GM18861 (cell line): ENCODE results near the gene LRRK1.
"Not testable (repeated sequence)": the region's sequence is repeated elsewhere in the genome, so short reads cannot be mapped to it uniquely, and the experiment has no call there.

Experiments
- ATAC-seq: cut with Tn5 transposase; IDR thresholded peaks from one replicate; pipeline ENCODE4 v1.9.1; 2021; ENCODE audit not compliant: unreplicated experiment

LRRK1 gene

DNA sequence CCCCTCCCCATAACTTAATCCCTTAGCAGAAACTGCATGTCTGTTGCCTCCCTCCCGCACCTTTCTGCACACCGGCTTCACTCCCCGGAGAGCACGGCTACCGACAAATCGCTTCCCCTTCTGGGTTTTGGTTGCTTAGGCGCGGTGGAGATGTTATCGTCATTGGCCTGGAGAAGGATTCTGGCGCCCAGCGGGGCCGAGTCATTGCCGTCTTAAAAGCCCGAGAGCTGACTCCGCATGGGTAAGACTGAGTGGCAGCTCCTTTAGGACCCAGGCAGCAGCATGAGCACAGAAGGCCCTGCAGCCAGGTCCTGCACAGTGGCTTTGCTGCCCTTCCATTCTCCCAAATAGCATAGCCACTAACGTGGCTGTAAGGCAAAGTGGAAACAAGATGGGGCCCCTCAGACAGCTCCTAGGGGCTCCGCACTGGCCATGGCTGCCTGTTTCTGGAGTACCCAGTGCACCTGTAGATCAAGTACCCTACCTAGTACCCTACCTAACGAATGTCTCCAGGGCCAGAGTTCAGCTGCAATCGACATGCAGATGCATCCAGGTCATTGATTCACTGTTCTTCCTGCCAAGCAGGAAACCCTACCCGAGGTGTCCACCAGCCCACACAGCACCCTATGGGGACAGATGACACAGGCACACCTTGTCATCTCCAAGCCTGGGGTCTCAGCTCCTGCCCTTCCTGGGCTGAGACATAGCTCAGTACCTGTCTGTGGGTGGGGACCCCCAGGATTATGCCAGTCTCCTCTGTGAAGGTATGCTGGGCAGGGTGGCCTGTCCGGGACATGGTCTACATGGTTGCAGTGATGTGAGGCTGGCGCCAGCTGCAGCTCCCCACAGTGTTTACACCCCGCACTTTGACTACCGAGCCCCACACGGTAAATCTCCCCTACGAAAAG, 147.6 kb downstream of the LRRK1 start:
- ATAC-seq: no peak

DNA sequence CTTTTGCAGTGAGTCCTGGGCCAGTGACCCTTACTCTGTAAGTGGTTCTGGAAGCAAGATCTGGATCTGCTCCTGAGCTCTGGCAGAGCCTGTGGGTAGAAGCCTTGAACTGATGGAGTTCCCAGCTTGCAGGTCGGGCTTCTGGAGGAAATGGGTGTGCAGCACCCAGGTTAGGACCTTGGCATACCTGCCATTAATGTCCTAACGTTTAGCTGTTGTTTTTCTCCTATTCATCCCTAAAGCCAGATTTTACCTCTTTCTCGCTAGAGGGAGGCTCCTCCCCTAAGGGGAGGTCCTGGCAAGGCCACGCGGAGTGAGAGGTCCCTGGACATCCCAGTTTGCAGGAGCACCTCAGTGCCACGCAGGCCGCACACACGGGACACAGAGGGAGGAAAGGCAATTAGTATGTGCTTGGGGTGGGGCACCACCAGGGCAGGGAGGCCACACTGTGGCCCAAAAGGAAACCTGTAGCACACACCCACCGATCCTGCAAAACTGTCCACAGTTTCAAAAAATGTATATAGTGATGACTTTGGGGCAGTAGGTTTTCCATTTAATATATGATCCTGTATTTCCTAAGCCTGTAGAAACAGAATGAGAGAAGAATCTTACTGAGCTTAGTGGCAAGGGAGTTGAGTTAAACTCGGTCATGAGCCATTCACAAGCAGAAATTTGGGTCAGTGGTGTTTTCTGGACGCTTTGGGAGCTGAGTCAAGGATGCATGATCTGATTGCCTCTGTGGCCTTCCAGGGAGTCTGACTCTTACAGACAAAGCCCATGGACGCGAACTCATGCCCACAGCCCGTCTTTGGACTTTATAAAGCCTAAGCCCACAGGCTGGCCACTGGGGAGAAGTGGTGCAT, 148.7 kb downstream of the LRRK1 start:
- ATAC-seq: no peak

- ATAC-seq: no peak
These were observed 149.4 kb downstream of the LRRK1 start for GRCh38 chr15:101068523-101068960.

DNA sequence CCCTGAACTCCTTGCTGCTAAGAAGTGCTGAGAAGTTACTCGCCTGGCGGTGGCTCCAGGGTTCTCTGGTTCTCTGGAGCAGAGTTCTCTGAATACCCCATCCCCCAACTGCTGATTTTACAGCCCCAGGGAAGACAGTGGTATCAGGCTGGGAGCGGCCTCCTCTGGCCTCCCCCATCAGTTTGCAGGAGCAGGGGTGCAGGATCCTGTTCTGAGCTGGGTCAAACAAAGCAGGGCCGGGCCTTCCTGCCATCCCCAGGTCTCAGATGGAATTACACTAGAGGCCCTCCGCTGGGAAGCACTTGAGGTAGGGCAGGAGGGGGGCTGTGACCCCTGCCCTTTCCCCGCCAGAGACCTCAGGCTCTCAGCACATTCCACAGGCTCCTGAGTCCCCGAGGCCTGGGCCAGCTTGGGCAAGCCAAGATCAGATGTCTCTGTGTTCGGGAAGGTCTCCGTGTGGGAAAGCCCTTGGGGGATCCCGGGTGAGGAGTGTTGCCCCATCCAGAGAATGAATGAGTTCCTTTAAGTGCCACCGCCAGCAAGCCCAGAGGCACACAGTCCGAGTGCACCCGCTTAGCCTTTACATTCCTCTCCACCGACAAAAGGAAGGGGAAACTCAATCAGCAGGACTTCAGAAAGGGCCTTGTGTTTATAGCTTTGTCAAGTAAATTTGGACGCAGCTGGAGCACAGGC, 149.9 kb downstream of the LRRK1 start:
- ATAC-seq: no peak

DNA sequence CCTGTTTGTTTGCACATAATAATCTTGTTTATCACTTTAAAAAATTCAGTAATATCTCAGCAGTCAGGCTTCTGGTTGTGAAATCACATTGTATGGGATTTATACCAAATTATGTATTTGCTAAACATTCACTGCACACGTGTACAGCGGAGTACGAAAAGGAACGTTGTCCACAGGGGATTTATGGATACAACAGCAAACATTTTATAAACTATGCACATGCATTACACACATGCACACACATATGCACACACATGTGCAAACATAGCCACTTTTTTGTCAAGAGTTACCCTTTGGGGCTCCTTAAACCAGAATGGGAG, 150.5 kb downstream of the LRRK1 start:
- no peak for ATAC-seq

DNA sequence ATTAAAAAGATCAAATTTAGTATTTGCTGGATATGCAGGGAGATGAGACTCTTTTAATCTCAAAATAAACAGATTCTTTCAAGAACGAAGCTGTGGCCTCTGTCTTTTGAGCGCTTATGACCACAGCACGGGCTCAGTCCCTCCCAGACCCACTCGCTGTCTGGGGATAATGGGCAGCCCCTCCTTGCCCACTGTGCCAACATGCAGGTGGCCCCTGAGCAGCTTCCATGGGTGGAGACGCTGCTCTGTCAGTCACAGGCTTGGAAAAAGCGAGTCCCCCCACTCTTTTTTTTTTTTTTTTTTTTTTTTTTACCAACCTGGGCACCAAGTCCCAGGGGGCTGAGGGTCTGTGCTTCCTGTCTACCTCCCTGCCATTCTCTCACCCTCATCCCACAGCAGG, 150.9 kb downstream of the LRRK1 start:
- ATAC-seq: no peak

- ATAC-seq: no peak
These were observed 151.5 kb downstream of the LRRK1 start for GRCh38 chr15:101070502-101071273.

- ATAC-seq: no peak
These were observed 152.5 kb downstream of the LRRK1 start for GRCh38 chr15:101071651-101072050.

- ATAC-seq: not testable (repeated sequence)
These were observed 153.1 kb downstream of the LRRK1 start for GRCh38 chr15:101072235-101072634.

DNA sequence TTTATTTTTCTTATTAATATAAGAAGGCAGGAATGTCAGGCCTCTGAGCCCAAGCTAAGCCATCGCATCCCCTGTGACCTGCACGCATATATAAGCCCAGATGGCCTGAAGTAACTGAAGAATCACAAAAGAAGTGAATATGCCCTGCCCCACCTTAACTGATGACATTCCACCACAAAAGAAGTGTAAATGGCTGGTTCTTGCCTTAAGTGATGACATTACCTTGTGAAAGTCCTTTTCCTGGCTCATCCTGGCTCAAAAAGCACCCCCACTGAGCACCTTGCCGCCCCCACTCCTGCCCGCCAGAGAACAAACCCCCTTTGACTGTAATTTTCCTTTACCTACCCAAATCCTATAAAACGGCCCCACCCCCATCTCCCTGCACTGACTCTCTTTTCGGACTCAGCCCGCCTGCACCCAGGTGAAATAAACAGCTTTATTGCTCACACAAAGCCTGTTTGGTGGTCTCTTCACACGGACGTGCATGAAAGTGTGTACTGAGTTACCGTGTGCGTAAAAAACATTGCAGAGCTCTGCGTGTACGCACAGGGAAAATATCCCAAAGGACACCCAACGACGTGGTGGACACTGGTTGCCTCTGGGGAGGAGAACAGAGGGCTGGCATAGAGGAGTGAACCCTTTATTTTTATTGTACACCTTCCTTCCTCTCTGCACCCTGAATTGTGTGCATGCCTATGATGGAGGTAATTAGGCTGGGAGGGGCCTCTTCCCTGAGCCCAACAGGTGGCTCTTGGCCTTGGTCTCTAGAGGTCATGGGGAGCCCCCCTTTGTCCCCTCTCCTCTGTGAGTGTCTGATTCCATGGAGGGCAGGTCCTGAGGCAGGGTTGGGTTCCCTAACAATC, 158.9 kb downstream of the LRRK1 start:
- not testable (repeated sequence) for ATAC-seq

DNA sequence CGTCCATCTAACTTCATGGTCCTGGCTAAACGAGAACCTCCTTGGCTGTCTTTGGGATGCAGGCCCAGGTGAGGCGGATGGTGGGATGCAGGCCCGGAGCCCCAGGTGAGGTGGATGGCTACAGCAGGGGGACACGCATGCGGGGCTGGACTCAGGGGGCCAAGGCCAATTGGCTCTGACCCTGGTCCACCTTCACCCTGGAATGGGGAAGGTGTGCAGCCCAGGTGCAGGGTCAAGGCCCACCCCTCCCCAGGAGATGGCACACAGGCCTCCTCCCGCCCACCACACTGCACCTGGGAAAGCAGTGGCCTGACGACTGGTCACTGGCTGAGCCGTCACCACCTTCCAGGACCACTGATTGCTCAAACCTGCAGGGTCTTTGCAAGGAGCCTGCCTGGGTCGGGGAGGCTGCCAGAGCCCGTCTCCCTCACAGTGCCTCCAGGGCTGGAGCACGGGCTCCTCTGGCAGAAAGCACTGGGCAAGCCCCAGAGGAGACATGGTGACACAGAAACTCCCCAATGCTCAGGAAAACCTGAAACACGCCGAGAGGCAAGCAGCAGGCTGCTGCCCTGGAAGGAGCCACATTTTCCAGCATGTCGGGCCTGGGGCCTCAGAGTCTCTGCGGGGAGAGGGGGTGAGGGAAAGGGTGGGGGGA, 159.6 kb downstream of the LRRK1 start:
- no peak for ATAC-seq

- ATAC-seq: no peak
These were observed 162.7 kb downstream of the LRRK1 start for GRCh38 chr15:101081900-101082299.

- no peak for ATAC-seq
These were observed 164.3 kb downstream of the LRRK1 start for GRCh38 chr15:101083336-101084045.

GRCh38 chr15:101084801-101085200, 165.6 kb downstream of the LRRK1 start:
- no peak for ATAC-seq

DNA sequence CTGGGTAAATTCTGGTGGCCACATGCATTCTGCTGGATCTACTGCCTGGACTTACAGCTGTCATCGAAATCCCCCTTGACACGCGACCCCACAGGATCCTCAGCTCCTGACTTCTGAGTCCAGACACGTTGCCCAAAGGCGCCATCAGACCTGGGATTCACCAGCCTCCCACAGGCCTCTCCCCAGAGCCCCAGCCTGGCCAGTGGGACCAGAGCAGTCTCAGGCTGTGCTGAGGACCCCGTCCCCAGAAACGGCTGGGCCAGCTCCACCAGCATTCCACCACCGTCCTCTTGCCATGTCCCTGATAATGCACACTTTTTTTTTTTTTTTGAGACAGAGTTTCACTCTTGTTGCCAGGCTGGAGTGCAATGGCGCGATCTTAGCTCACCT, 166.1 kb downstream of the LRRK1 start:
- no peak for ATAC-seq

GRCh38 chr15:101086394-101087171, 167.4 kb downstream of the LRRK1 start:
- ATAC-seq: no peak

DNA sequence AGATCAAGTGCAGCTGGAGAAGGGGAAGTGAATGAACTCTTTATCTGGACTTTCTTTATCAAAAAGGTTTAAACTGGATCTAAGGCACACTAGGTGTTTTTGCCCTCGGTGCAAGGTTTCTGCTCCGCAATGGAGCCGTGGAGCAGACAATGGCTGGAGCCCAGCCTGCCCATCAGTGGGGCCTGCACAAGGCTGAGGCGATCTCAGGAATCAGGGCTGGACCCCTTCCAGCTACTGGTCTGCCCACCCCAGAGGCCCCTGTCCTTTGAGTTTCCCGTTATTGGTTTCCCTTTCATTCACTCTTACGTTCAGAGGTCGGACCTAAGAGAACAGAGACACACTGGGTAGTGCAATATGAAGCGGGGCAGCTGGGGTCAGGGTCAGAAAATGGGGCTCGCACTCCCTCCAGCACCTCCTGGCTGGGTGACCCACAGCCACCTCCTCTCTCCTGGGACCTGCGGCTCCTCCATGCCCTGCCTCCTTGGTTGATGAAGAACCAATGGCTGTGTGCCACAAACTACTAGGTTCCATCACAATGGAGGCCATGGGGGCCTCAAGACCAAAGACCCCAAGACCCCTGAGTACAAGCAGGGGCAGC, 168.1 kb downstream of the LRRK1 start:
- no peak for ATAC-seq
